Common myeloid progenitor, CD34-positive (primary cell): Measurements from ENCODE around the gene TACC2.

Experiments
- CTCF ChIA-PET: fragments of 350-600 bp; sonication (Branson Sonifier 250); formaldehyde crosslinking; loops from one replicate; lab custom pipeline; 2021; ENCODE audit warnings: antibody characterized with exemption; lab: Charles Lee
- POLR2A ChIA-PET: fragments of 350-600 bp; sonication (Branson Sonifier 250); formaldehyde crosslinking; loops from one replicate; lab custom pipeline; 2021; ENCODE audit warnings: antibody characterized with exemption; lab: Charles Lee
- DNase-seq, 3 donors: peaks; one replicate each; pipeline versions ENCODE4 v3.0.0 to v3.0.0-alpha.2; 2013
- H3K27ac ChIP-seq, 2 experiments: 1 replicate in 1 of 2; 2 replicates in 1 of 2; pipeline ENCODE4 v1.7.0; 2013; ENCODE audit warnings: inconsistent platforms in 2 of 2, low read length in 2 of 2, mild to moderate bottlenecking in 2 of 2, low read depth in 1 of 2, moderate library complexity in 1 of 2; ENCODE audit not compliant: severe bottlenecking in 2 of 2, insufficient read depth in 1 of 2, poor library complexity in 1 of 2
- H3K27me3 ChIP-seq, 5 experiments: replicated peaks in 2 of 5; 1 replicate in 3 of 5; 2 replicates in 2 of 5; pipeline versions ENCODE4 v1.6.1 to v1.7.0; 2013; ENCODE audit warnings: low read length in 4 of 5, mild to moderate bottlenecking in 2 of 5, moderate library complexity in 2 of 5, inconsistent platforms in 1 of 5; ENCODE audit not compliant: insufficient read depth in 5 of 5, control insufficient read depth in 4 of 5
- H3K36me3 ChIP-seq, 4 experiments: 1 replicate in 2 of 4; 2 replicates in 2 of 4; pipeline versions ENCODE4 v1.6.1 to v1.7.0; 2013; ENCODE audit warnings: low read length in 3 of 4, control low read depth in 1 of 4, mild to moderate bottlenecking in 1 of 4; ENCODE audit not compliant: control insufficient read depth in 4 of 4, insufficient read depth in 4 of 4
- H3K4me1 ChIP-seq, 4 experiments: 1 replicate in 3 of 4; 2 replicates in 1 of 4; pipeline versions ENCODE4 v1.6.1 to v1.7.1; 2013; ENCODE audit warnings: low read length in 3 of 4, mild to moderate bottlenecking in 3 of 4, control low read depth in 1 of 4, inconsistent platforms in 1 of 4, moderate library complexity in 1 of 4; ENCODE audit not compliant: control insufficient read depth in 4 of 4, insufficient read depth in 4 of 4; ENCODE audit errors: control extremely low read depth in 1 of 4
- H3K4me3 ChIP-seq, 7 experiments: 1 replicate in 4 of 7; 2 replicates in 3 of 7; pipeline versions ENCODE4 v1.5.1 to v1.7.0; 2013; ENCODE audit warnings: mild to moderate bottlenecking in 7 of 7, low read length in 6 of 7, moderate library complexity in 6 of 7, inconsistent platforms in 2 of 7, low read depth in 2 of 7, control low read depth in 1 of 7; ENCODE audit not compliant: insufficient read depth in 4 of 7, control insufficient read depth in 1 of 7; ENCODE audit errors: extremely low read depth in 1 of 7
- H3K9me3 ChIP-seq, 5 experiments: 1 replicate in 4 of 5; 2 replicates in 1 of 5; pipeline versions ENCODE4 v1.6.1 to v1.7.1; 2013; ENCODE audit warnings: low read length in 4 of 5, mild to moderate bottlenecking in 2 of 5, inconsistent platforms in 1 of 5, low read depth in 1 of 5, moderate library complexity in 1 of 5; ENCODE audit not compliant: control insufficient read depth in 4 of 5, insufficient read depth in 2 of 5; ENCODE audit errors: control extremely low read depth in 1 of 5
- WGBS: methylation state at CpG from one replicate; pipeline ENCODE4 v1.1.5; 2013; ENCODE audit not compliant: insufficient coverage; 5-methylcytosine and 5-hydroxymethylcytosine counted together

TACC2 gene

GRCh38 chr10:122263971-122264370, 275.0 kb downstream of the TACC2 start:
- Histone ChIP-seq H3K27ac (no peak overlapping the region), H3K4me3 (no peak overlapping the region), H3K36me3 (no peaks in the 10 kb centered on the region), H3K27me3 (peaks cover 0 to 2% (median 0%) of the 10 kb centered on the region in 5 experiments), H3K4me1 (no peaks in the 10 kb centered on the region), H3K9me3 (peaks cover 0 to 5% (median 0%) of the 10 kb centered on the region in 5 experiments)
- CTCF ChIA-PET = interaction anchor here (0.7 kb wide), 1 partner anchor 118 kb away, joined by 3 read pairs; no protein-coding TSS in a partner anchor
- no peak for DNase-seq
- WGBS = 100% methylated on average over 1 of the region's 1 CpG
- POLR2A ChIA-PET = no interaction called here

GRCh38 chr10:122264436-122264835, 275.5 kb downstream of the TACC2 start:
- ChIA-PET POLR2A (no interaction called here), CTCF (no interaction called here)
- Histone ChIP-seq H3K27me3 (peaks cover 0 to 2% (median 0%) of the 10 kb centered on the region in 5 experiments), H3K4me3 (no peak overlapping the region), H3K9me3 (peaks cover 0 to 5% (median 0%) of the 10 kb centered on the region in 5 experiments), H3K27ac (no peak overlapping the region), H3K4me1 (no peaks in the 10 kb centered on the region), H3K36me3 (no peaks in the 10 kb centered on the region)
- no peak for DNase-seq
- WGBS = no CpG with 5 or more reads among the region's 1 CpG

GRCh38 chr10:122264931-122265330, 276.0 kb downstream of the TACC2 start:
- Histone ChIP-seq H3K27me3 (peaks cover 0 to under 1% (median 0%) of the 10 kb centered on the region in 5 experiments), H3K9me3 (peaks cover 0 to 5% (median 0%) of the 10 kb centered on the region in 5 experiments), H3K27ac (no peak overlapping the region), H3K4me3 (no peak overlapping the region), H3K36me3 (no peaks in the 10 kb centered on the region), H3K4me1 (no peaks in the 10 kb centered on the region)
- POLR2A ChIA-PET = no interaction called here
- no peak for DNase-seq
- 98% methylated on average over 8 of the region's 8 CpGs for WGBS
- CTCF ChIA-PET = no interaction called here

- no peaks in the 10 kb centered on the region for H3K27me3 ChIP-seq
- H3K36me3 ChIP-seq = no peaks in the 10 kb centered on the region
- CTCF ChIA-PET = interaction anchor here (0.5 kb wide), 1 partner anchor 174 kb away, joined by 3 read pairs; no protein-coding TSS in a partner anchor
- H3K27ac ChIP-seq = no peak overlapping the region
- WGBS = 88% methylated on average over 5 of the region's 6 CpGs
- peaks cover 0 to 4% (median 0%) of the 10 kb centered on the region in 5 experiments for H3K9me3 ChIP-seq
- no peak for DNase-seq
- POLR2A ChIA-PET = no interaction called here
- no peak overlapping the region for H3K4me3 ChIP-seq
- no peaks in the 10 kb centered on the region for H3K4me1 ChIP-seq
Measured at GRCh38 chr10:122265896-122266295, 276.9 kb downstream of the TACC2 start.

GRCh38 chr10:122267849-122268737, 279.1 kb downstream of the TACC2 start:
- Histone ChIP-seq H3K27ac (no peak overlapping the region), H3K4me3 (no peak overlapping the region), H3K36me3 (no peaks in the 10 kb centered on the region), H3K9me3 (no peaks in the 10 kb centered on the region), H3K4me1 (no peaks in the 10 kb centered on the region), H3K27me3 (peaks cover 0 to 2% (median 0%) of the 10 kb centered on the region in 5 experiments)
- ChIA-PET CTCF (interaction anchor here (0.7 to 3.0 kb wide), 10 partner anchors 10 to 298 kb away, joined by 3 to 10 read pairs (median 3); no protein-coding TSS in a partner anchor), POLR2A (interaction anchor here (0.7 kb wide), 1 partner anchor 166 kb away, joined by 3 read pairs; no protein-coding TSS in a partner anchor)
- 58% methylated on average over 14 of the region's 14 CpGs for WGBS
- peak; percentile 12 to 43 (median 33) for DNase-seq

GRCh38 chr10:122269059-122269687, 280.2 kb downstream of the TACC2 start:
- WGBS = 92% methylated on average over 8 of the region's 10 CpGs
- H3K36me3 ChIP-seq = no peaks in the 10 kb centered on the region

More at GRCh38 chr10:122269059-122269687, 280.2 kb downstream of the TACC2 start:
- no peaks in the 10 kb centered on the region for H3K4me1 ChIP-seq
- CTCF ChIA-PET = interaction anchor here (1.0 to 3.0 kb wide), 5 partner anchors 18 to 166 kb away, joined by 3 to 9 read pairs (median 3); no protein-coding TSS in a partner anchor
- no peak for DNase-seq
- no peak overlapping the region for H3K27ac ChIP-seq
- H3K4me3 ChIP-seq = no peak overlapping the region
- H3K27me3 ChIP-seq = peaks cover 0 to 5% (median under 1%) of the 10 kb centered on the region in 5 experiments
- H3K9me3 ChIP-seq = no peaks in the 10 kb centered on the region
- POLR2A ChIA-PET = no interaction called here
